OCI-LY7 (cell line): ENCODE data around the gene ATG10. TPM values are rescaled to one million over a fixed set of nuclear protein-coding genes. Genes with fewer than 3 reads are reported as not detected.

Experiments
- BruUV-seq: library from RNA; stranded (reverse); fragments of 400-500 nt; replicated peaks from 2 replicates; lab custom pipeline; 2021; lab: Mats Ljungman, UMichigan
- CTCF ChIA-PET: fragments of 300-600 bp; sonication (Branson Sonifier 250); formaldehyde crosslinking; loops from one replicate; lab custom pipeline; 2022; ENCODE audit warnings: antibody characterized with exemption; ENCODE audit not compliant: unreplicated experiment; lab: Charles Lee
- POLR2A ChIA-PET: fragments of 300-600 bp; sonication (Branson Sonifier 250); formaldehyde crosslinking; loops from one replicate; lab custom pipeline; 2022; ENCODE audit warnings: antibody characterized with exemption; lab: Charles Lee
- DNase-seq: peaks from one replicate; pipeline ENCODE4 v3.0.0-alpha.2; 2015; ENCODE audit warnings: low spot score
- H2AFZ ChIP-seq: fragments of 200-600 bp; sonication (generic), shearing (Covaris generic); 2 replicates; pipeline ENCODE4 v1.6.1; 2014; ENCODE audit warnings: mild to moderate bottlenecking, antibody characterized with exemption, low read length, moderate library complexity
- H3K27ac ChIP-seq: fragments of 200-600 bp; sonication (generic); 2 replicates; pipeline ENCODE4 v1.5.1; 2014; ENCODE audit warnings: mixed run types, low read depth, mild to moderate bottlenecking, moderate library complexity, low read length, inconsistent platforms; ENCODE audit not compliant: poor library complexity, severe bottlenecking
- H3K36me3 ChIP-seq: fragments of 200-600 bp; sonication (generic); 2 replicates; pipeline ENCODE4 v1.6.1; 2014; ENCODE audit warnings: mild to moderate bottlenecking, antibody characterized with exemption, low read length, moderate library complexity, mixed read lengths; ENCODE audit not compliant: insufficient read depth
- H3K4me1 ChIP-seq: fragments of 200-600 bp; sonication (generic); 2 replicates; pipeline ENCODE4 v1.5.1; 2014; ENCODE audit warnings: mild to moderate bottlenecking, low read length; ENCODE audit not compliant: insufficient read depth, poor library complexity, severe bottlenecking
- H3K4me2 ChIP-seq: fragments of 200-600 bp; sonication (generic); 2 replicates; pipeline ENCODE4 v1.6.1; 2014; ENCODE audit warnings: mild to moderate bottlenecking, low read length
- H3K4me3 ChIP-seq: fragments of 200-600 bp; sonication (generic); 2 replicates; pipeline ENCODE4 v1.5.1; 2014; ENCODE audit warnings: mild to moderate bottlenecking, low read depth, low read length; ENCODE audit not compliant: poor library complexity, severe bottlenecking
- H3K79me2 ChIP-seq: fragments of 200-600 bp; sonication (generic); 2 replicates; pipeline ENCODE4 v1.6.1; 2016; ENCODE audit warnings: low read depth, mild to moderate bottlenecking, low read length, moderate library complexity, mixed read lengths; ENCODE audit not compliant: insufficient read depth
- H3K9me2 ChIP-seq: fragments of 200-600 bp; sonication (generic); 2 replicates; pipeline ENCODE4 v1.6.1; 2016; ENCODE audit warnings: mild to moderate bottlenecking, low read length, mixed read lengths; ENCODE audit not compliant: insufficient read depth
- H3K9me3 ChIP-seq: fragments of 200-600 bp; sonication (generic); 2 replicates; pipeline ENCODE4 v1.6.1; 2014; ENCODE audit warnings: mild to moderate bottlenecking, mixed run types, low read length, mixed read lengths
- H4K20me1 ChIP-seq: fragments of 200-600 bp; sonication (generic); 2 replicates; pipeline ENCODE4 v1.6.1; 2014; ENCODE audit warnings: mild to moderate bottlenecking, antibody characterized with exemption, low read length, moderate library complexity, mixed read lengths; ENCODE audit not compliant: insufficient read depth
- CTCF ChIP-seq: fragments of 200-600 bp; sonication (generic); conservative IDR thresholded peaks from 2 replicates; pipeline ENCODE4 v1.5.1; 2014; ENCODE audit warnings: mild to moderate bottlenecking, antibody characterized with exemption, low read length, moderate library complexity, mixed read lengths
- EZH2phosphoT487 ChIP-seq: fragments of 200-600 bp; sonication (generic); IDR thresholded peaks from 2 replicates; pipeline ENCODE4 v1.6.1; 2018; ENCODE audit warnings: low read depth, borderline replicate concordance, mild to moderate bottlenecking, mixed run types, antibody characterized with exemption, low read length, moderate library complexity, mixed read lengths
- intact Hi-C: fragments of 100-400 bp; cut with micrococcal nuclease; formaldehyde crosslinking; loops from one replicate; pipeline ENCODE4 v1.10.0; 2022; ENCODE audit not compliant: unreplicated experiment
- total RNA-seq, 2 experiments: library from RNA; depleted of rRNA in 1 of 2; stranded (reverse); fragments of >200 nt in 1 of 2; shearing (Covaris generic) in 1 of 2; gene quantifications; 2 replicates each; pipeline ENCODE4 v1.2.3, GENCODE V29; 2014 to 2022

ATG10 gene
- total RNA-seq, 2 experiments from 2014 or later, result 5.4 to 14.8 TPM

- no peaks in the 10 kb centered on the region for H3K9me3 ChIP-seq
- H3K79me2 ChIP-seq, result peaks cover 5% of the 10 kb centered on the region; the same call in 1 of the 2 replicates
- no peak overlapping the region for H3K4me2 ChIP-seq
- no peaks in the 10 kb centered on the region for H3K36me3 ChIP-seq
- no peak overlapping the region for H2AFZ ChIP-seq
- H3K9me2 ChIP-seq, result no peaks in the 10 kb centered on the region
- H3K4me3 ChIP-seq, result no peak overlapping the region
- DNase-seq, result no peak
- no TSS peak for BruUV-seq
- intact Hi-C loops, result no loop called here
- H3K27ac ChIP-seq, result no peak overlapping the region
- ChIA-PET CTCF (no interaction called here), POLR2A (no interaction called here)
- TF ChIP-seq EZH2phosphoT487 (no peak), CTCF (no peak)
- H3K4me1 ChIP-seq, result peaks cover 19% of the 10 kb centered on the region
- no peaks in the 10 kb centered on the region for H4K20me1 ChIP-seq
Measured at GRCh38 chr5:81969226-81969625, 2.6 kb upstream of the ATG10 start.

GRCh38 chr5:81969912-81970311 is 1.9 kb upstream of the ATG10 start:
- DNase-seq, result no peak
- CTCF ChIA-PET, result no interaction called here
- Histone ChIP-seq H2AFZ (peak overlapping the region; percentile 100; the same call in 1 of the 2 replicates), H3K4me3 (no peak overlapping the region), H3K4me1 (peaks cover 19% of the 10 kb centered on the region), H3K9me3 (no peaks in the 10 kb centered on the region), H3K4me2 (no peak overlapping the region), H3K79me2 (peaks cover 5% of the 10 kb centered on the region; the same call in 1 of the 2 replicates), H3K36me3 (no peaks in the 10 kb centered on the region), H4K20me1 (no peaks in the 10 kb centered on the region), H3K27ac (no peak overlapping the region), H3K9me2 (no peaks in the 10 kb centered on the region)
- BruUV-seq, result no TSS peak
- intact Hi-C loops, result loop anchor here (2.0 to 5.0 kb wide), 2 partner anchors 117 to 1107 kb away; partner anchors contain the start of genes TMEM167A and XRCC4
- POLR2A ChIA-PET, result interaction anchor here (1.1 kb wide), 1 partner anchor 191 kb away, joined by 3 read pairs; no protein-coding TSS in a partner anchor
- TF ChIP-seq CTCF (no peak), EZH2phosphoT487 (no peak)

- H3K4me1 ChIP-seq, result peaks cover 19% of the 10 kb centered on the region
- BruUV-seq, result no TSS peak
- H3K4me3 ChIP-seq, result peak overlapping the region; percentile 85
Measured at GRCh38 chr5:81971111-81971711, 612 bp upstream of the ATG10 start.

More at GRCh38 chr5:81971111-81971711, 612 bp upstream of the ATG10 start:
- no peaks in the 10 kb centered on the region for H3K9me3 ChIP-seq
- no peak; the same call in 1 of the 2 replicates for TF ChIP-seq CTCF
- no peak for TF ChIP-seq EZH2phosphoT487
- no peaks in the 10 kb centered on the region for H3K9me2 ChIP-seq
- ChIA-PET CTCF (no interaction called here), POLR2A (interaction anchor here (0.6 to 1.0 kb wide), 8 partner anchors 9 to 265 kb away, joined by 3 to 7 read pairs (median 3); no protein-coding TSS in a partner anchor)
- DNase-seq, result peak; percentile 37
- H2AFZ ChIP-seq, result peak overlapping the region; percentile 100
- peaks cover 5% of the 10 kb centered on the region; the same call in 1 of the 2 replicates for H3K79me2 ChIP-seq
- peak overlapping the region; percentile 100 for H3K4me2 ChIP-seq
- H3K27ac ChIP-seq, result peak overlapping the region; percentile 56
- H3K36me3 ChIP-seq, result no peaks in the 10 kb centered on the region
- H4K20me1 ChIP-seq, result no peaks in the 10 kb centered on the region
- intact Hi-C loops, result loop anchor here (1.0 to 5.0 kb wide), 3 partner anchors 118 to 1106 kb away; partner anchors contain the start of genes SSBP2, TMEM167A and XRCC4
